ENCODE data around the gene PAIP1.
"Not testable (repeated sequence)": the region's sequence is repeated elsewhere in the genome, so short reads cannot be mapped to it uniquely, and the experiment has no call there.

PAIP1 gene

DNA sequence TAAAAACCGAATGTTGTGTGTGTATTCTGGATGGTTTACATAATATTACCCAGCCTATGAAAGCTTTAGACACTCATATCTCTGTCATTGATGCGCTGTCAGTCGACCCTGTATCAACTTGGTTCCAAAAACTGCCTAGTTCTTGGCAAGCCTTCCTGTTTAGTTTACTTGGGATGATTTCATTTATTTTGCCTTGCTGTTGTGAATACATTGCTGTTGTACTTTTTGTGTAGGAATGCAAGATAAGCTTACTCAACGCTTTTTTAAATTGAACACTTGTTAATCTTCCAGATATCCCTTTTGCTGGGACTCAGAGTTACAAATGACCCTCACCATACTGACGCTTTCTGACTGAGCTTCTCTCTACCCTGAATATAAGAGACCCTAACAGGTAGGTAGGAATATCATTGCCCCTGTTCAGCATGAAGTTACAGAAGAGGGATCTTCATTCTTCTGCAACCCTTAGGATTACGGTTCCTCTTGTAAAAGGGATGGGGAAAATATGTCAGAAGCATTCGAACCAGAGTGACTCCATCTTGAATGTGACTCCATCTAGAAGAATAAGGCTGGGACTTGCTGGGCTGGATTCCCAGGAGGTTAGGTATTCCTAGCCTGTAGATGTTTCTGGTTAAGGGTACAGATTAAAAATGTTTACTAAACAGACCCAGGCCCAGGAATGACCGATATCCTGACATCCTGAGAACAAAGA lies 13.7 kb upstream of the PAIP1 start:
- DNase-seq = no peak

DNA sequence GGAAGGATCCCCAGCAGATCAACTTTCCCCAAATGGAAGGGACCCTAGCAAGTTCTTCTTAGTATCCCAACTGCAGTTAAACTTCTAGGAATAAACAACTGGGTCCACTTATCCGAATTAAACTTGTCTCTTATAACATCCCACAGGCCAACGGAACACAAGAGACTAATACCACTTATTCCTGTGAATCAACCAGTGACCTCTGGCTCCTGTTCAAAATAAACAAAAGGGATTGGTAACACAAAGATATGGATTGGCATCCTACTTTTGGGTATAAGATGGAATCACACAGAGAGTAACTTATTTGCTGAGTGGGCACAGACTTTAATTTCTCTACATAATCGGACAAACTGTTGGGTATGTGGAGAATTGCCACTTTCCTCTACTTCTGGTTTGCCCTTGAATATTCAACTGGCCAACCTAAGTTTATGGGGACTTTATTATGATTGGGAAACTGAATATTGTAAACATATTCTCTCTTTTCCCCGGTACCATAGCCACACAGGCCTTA lies 12.4 kb upstream of the PAIP1 start:
- DNase-seq = no peak

DNA sequence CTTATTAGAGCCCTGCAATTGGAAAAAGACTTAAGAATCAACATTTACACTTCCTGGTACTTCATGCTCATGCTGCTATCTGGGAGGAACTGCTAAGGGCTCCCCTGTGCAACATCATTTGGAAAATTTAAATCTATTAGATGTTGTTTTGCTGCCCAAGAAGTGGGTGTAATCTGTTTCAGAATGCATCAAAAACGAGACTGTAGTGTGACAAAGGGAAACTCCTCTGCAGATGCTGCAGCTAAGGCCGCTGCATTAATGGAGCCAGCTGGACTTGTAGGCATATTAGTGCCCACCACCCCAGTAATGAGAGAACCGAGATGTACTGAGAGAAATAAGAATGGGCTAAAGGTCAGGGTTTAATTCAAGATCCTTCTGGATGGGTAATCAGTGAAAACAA lies 11.1 kb upstream of the PAIP1 start:
- DNase-seq = no peak

DNA sequence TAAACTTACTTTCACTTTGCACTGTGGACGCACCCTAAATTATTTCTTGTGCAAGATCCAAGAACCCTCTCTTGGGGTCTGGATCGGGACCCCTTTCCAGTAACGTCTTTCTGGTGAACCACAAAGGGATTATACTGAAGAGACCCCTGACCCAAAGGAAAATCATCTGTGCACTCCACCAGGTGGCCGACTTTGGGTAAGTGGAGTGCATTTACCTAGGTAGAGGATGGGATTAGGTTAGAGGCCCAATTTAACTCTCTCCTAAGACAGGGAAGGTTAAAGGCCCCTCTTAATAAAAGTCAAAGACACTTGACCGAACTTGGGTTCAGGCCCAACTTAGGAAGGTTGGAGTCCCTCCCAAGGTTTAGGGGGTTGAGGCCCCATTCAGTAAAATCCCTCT lies 8.2 kb upstream of the PAIP1 start:
- DNase-seq = no peak

DNA sequence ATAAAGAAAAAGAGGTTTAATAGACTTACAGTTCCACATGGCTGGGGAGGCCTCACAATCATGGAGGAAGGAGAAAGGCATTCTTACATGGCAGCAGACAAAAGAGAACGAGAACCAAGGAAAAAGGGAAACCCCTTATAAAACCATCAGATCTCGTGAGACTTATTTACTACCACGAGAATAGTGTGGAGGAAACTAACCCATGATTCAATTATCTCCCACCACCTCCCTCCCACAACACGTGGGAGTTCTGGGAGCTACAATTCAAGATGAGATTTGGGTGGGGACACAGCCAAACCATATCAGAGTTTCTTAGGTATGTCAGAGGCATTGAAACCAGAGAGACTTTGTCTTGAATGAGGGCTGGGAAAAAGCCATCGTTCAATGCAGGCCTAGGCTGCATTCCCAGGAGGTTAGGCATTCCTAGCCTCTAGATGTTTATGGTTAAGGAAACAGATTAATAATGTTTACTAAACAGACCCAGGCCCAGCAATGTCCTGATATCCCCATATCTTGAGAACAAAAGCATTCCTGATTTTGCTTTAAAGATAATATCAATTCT lies 7.5 kb upstream of the PAIP1 start:
- no peak for DNase-seq

DNA sequence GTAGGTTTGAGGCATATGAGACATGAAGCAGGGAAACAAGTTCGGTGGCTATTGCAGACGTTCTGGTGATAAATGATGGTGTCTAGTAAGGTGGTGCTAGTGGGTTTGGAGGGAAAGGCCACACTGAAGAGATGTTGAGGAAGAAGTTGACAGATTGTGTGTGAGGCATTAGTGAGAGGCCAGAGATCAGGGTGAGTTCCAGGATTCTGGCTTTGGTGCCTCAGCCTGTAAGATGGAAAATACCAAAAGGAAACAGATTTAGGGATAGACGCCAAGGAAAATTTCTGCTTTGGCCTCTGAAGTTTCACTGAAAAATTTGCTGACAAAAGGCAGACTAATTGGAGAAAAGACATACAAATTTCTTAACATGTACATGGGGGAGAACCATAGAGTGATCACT lies 6.4 kb upstream of the PAIP1 start:
- no peak for DNase-seq

DNA sequence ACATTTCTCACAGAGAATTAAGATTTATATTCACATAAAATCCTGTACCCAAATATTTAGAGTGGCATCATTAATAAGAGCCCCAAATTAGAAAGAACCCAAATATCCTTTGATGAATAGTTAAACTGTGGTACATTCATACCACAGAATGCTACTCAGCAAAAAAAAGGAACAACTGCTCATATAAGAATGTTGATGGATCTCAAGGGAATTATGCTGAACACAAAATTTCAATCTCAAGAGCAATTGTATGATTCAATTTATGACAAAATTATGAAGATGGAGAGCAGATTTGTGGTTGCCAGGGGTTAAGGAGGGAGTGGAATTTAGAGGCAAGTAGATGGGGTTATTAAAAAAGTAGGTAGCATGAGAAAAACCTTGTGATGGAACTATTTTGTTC lies 4.5 kb upstream of the PAIP1 start:
- no peak for DNase-seq

DNA sequence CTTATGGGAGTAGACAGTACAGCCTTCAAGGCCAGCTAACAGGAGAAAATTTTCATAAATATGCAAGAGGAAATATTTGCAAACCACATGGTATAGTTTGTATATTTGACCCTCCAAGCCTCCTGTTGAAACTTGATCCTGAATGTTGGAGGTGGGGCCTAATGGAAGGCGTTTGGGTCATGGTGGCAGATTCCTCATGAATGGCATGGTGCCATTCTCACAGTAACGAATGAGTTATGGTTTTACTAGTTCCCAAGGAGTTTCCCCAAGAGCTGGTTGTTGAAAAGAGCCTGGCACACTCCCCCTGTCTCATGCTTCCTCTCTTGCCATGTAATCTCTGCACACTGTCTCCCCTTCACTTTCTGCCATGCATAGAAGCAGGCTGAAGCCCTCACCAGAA lies 3.3 kb upstream of the PAIP1 start:
- no peak for DNase-seq

DNA sequence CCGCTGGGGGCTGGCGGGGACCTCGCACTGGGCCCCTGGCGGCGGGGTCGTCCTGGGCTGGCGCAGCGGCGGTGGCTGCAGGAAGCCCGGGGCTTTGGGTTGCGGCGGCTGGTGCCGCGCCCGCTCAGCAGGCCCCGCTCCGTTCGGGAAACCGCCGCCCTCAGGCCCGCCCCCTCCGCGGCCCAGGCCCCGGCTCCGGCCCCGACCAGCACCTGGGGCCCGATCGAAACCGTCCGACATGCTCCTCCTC lies 345 bp downstream of the PAIP1 start:
- not testable (repeated sequence) for DNase-seq

DNA sequence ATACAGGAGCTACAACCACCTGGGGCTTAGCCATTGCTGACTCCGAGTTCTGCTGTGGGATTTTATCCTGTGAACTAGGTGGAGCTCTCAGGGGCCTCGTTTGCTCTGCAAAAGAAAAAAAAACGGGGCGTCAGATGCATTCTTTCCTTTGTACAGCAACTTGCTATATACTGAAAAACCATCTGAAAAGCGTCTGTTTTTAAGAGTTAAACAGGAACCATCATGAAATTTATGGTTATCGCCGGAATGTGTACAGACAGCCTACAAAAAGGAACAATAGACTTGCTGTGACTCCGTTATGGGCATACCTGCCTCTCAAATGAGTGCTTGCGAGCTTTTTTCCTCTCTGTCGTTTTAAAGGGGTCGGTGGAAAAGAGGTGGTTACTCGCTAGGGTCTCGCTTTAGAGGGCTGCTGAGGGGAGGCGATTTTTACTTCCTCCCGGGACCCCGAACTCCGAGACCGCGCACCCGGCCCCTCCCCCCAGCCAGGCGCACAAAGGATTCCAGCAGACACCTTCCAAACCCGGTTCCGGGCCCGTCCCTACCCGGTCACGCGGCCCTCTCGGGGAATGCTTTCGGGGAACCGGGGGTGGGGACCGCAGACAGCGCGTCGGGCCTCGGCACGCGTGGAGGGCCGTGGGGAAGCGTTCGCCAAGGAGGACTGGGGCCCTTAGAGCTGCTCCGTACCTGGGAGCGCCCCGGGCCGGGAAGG lies 826 bp downstream of the PAIP1 start:
- DNase-seq = peak; percentile 45 to 49

DNA sequence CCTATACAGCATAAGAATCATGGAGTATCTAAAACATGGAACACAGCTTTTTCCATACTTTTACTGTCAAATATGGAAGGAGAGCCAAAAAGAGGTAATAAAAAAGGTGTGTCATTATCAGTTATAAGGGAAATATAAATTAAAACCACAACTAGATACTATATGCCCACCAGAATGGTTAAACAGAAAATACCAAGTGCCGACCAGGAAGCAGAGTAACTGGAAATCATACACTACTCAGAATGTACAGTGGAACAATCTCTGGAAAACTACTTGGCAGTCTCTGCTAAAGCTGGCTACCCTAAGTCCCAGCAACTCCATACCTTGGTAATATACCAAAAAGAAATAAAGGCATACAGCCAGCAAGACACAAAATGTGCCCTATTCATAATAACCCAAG lies 2.4 kb downstream of the PAIP1 start:
- DNase-seq = no peak

DNA sequence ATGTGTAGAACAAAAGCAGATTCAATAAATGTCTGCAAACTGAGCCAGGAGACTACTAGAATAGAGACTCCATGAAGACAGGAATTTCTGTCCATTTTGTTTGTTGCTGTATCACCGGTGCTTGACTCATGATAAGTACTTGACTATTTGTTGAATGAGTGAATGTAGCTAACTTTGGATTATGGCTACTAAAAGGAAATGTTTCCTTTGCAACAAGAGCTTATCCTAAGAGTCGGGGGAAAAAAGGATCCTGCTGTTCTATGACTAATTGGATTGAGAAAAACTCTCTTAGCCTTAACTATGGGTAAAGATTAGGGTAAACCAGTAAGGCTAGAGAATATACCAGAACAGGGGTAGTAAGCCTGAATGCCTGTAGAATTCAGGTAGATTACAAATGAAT lies 3.5 kb downstream of the PAIP1 start:
- no peak for DNase-seq

DNA sequence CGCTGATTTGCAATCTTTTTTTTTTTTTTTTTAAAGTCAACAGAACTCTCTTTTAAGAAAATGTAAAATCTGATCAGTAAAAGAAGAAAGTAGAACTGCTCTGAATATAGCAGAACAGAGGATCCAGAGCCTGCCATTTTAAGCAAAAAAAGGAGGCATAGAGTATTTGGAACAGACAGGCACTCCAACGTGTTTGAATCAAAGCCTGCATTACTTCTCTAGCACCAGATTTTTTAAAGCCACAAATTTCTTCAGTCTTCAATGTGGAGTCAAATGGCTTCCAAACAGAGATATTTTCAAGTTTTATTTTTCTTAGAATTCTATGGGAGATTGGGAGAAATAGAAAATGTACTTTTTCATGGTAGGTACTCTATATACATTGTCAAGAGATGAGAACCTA lies 5.1 kb downstream of the PAIP1 start:
- no peak for DNase-seq

DNA sequence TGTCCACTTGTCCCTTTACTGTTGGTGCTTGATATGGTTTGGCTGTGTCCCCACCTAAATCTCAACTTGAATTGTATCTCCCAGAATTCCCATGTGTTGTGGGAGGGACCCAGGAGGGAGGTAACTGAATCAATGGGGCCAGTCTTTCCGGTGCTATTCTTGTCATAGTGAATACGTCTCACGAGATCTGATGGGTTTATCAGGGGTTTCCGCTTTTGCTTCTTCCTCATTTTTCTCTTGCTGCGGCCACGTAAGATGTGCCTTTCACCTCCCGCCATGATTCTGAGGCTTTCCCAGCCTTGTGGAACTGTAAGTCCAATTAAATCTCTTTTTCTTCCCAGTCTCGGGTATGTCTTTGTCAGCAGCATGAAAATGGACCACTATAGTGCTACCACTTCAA lies 7.6 kb downstream of the PAIP1 start:
- DNase-seq = not testable (repeated sequence)

DNA sequence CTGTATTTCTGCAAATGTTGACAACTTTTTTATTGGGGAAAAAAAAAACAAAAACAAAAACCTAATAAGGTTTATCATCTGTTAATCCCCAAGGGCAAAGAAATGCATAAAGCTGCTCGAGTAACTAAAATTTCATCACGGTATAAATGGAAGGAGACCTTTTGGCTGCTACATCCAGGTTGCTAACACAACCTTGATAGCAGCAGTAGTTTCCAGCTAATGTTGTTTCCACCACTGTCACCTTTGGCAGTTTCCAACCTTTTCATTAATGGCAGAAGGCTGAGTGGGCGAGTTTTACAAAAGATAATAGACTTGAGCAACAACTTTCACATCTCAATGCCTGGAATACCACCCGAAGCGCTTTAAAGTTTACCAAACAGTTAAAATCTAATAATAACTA lies 8.5 kb downstream of the PAIP1 start:
- DNase-seq = no peak

DNA sequence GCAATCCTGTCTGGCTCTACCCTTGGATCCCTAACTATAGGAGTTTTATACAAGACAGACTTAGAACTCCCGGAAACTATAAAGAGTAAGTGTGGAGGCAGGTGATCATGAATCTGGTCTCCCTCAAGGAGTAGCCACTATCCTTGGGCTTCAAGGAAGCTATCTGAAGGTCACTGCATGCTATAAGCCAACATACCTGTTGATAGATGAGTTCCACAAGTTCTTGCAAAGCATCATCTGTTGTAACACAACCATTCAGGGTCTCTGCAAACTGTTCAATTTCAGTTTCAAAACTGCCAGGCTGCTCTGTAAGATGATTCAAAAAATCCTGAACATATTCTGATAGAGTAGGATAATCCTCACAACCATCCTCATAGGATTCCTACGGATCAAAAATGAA lies 9.3 kb downstream of the PAIP1 start:
- no peak for DNase-seq

DNA sequence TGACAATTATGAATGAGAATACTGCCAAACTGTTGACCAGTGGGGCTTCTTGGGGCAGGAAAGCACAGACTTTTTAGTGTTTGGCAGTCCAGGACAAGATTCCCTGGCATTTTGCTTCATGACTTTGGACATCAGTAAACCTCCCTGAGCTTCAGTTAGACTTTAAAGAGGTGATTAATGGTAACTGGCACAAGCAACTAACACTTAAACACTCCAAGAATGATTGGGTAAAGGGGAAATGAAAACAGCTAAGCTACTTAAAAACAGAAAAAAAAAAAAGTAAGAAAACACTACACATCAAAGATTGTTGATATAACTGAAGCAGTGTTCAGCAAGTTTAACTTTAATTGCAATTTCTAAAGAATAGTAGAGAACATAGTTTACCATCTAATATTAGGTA lies 13.4 kb downstream of the PAIP1 start:
- no peak for DNase-seq

DNA sequence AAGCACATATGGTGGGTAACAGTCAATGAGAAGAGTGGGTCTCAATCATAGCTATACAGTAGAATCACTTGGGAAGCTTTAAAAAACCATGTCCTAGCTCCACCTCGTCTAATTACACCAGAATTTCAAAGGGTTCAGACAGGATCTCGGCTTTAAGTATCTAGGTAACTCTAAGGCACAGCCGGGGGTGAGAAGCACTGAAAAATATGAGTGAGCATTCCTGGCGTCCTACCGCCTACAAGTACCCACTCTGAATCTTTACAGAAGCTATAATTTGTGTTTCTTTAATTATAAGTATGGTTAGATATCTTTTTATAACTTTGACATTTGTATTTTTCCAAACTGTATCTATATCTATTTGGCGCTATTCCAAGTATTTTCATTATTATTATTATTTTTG lies 16.1 kb downstream of the PAIP1 start:
- no peak for DNase-seq

DNA sequence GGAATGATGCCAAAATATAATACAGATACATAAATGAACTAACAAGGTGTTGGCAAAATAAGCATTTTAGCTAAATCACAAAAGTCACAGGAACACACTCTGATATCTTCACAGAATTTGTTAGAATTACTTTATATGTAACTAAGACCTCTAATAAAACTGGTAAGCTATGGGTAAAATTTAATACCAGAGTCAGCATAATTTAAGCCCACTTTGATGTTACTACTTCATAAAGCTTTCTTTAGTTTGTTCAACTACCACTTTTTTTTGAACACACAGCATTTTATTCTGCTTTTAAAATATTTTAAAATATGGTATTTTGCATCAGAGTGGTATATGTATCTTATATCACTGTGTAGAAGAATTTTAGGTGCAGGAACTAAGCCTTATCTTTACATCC lies 19.9 kb downstream of the PAIP1 start:
- no peak for DNase-seq

DNA sequence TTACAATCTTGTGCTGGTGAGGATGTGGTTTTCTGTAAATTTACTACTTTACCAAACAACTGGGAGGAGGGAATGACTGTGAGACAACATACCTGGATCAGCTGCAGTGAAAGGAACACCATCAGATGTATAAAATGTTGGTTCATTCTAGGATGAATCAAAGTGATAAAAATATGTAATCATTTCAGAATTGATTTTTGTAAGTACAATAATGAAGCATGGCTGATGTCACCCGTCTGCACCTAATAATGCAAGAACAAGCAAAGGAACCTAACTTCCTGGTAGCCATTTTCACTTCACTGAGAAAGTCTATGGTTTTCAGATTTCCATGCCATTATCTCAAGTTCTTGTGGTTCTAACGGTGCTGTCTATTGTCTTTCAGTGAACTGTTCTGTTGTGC lies 23.2 kb downstream of the PAIP1 start:
- no peak for DNase-seq

DNA sequence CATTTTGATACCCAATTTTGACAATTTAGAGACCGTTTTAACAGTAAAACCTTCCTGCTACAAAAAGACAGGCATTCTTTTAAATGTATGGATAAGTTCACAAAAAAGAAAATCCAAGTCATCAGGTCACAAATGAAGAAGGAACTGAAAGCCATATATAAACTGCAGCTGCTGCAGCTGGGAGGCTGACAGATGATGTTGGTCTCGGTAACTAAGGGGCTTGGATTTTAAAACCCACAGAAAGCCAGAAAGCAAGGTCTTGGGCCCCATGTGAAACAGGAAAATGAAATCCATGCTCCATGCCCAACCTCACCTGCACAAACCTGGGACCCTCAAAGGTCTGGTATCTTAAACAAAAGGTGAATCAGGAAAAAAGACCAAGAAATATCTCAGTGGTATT lies 26.2 kb downstream of the PAIP1 start:
- no peak for DNase-seq

DNA sequence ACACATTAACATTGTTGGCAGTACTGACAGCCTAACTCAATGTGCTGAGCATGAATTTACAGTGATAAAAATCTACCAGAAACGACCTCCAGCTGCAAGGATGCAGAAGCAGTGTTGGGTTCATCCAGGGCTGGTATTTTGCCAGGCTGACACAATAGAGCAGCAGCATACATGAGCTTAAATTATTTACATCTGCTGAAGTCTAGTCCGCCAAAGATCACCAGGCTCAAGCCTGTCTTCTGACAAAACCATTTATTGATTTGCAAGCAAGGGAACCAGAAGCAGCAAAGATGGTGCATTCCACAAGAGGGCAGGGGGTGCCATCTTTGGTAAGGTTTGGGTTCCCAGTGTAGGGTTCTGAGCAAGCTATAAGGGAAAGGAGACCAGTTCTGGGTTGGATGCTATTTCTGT lies 33.2 kb downstream of the PAIP1 start:
- DNase-seq = no peak

DNA sequence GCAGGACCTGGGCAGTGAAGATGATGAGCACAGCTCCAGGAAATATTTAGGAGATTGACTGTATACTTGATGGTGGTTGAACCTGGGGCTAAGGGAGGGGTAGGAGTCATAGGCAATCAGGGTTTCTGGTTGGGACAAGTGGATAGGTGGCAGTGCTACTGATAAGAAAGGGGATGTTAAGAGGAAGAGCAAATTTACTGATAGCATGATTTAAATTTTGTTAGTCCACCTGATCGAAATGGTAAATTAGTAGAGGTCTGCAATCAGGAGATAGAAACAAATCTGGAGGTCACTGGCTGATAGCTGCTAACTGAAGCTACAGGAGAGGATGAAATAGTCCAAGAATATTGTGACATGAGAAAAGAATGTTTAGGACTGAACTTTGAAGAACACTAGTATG lies 36.3 kb downstream of the PAIP1 start:
- no peak for DNase-seq

DNA sequence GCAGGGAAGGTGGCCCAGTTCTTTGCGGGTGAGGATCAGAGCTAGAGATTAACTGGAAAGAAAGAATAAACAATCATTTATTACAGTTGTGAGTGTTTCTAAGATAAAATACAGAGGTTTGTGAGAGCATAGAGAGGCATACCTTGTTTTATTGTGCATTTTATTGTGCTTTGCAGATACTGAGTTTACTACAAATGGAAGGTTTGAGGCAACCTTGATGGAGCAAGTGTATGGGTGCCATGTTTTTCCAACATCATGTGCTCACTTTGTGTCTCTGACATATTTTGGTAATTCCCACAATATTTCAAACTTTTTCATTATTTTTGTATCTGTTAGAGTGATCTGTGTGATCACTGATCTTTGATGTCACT lies 41.2 kb downstream of the PAIP1 start:
- DNase-seq = peak in 1 of 2 donors; percentile 2

All from inflammatory macrophage treated with lipopolysaccharide for 1 hour (primary cell).